ENCODE data around the gene ANKRD13D. TPM values are rescaled to one million over a fixed set of nuclear protein-coding genes. Genes with fewer than 3 reads are reported as not detected.

The ANKRD13D gene
- total and polyA plus RNA-seq, 11 donors: 7.6 to 43.6 (median 12.8) TPM

DNA sequence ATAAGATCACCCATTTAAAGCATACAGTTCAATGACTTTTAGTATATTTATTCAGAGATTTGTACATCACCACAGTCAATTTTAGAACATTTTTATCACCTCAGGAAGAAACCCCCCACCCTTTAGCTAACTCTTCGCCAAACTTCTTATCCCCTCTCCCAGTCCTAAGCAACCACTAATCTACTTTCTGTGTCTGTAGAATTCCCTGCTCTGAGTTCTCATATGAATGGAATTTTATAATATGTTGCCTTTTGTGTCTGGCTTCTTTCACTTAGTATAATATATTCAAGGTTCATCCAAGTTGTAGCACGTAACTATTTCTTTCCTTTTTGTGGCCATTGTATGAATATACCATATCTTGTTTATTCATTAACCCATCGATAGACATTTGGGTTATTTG, 3.6 kb downstream of the ANKRD13D start:
- TF ChIP-seq POLR2A (IDR thresholded peaks at IDR 0.05): no peak
- TF ChIP-seq CTCF (IDR thresholded peaks at IDR 0.05): no peak
- H3K4me3 ChIP-seq: no peak overlapping the region
- peaks cover 5 to 53% (median 22%) of the 10 kb centered on the region in 12 donors for H3K4me1 ChIP-seq
- peaks cover 0 to 76% (median 37%) of the 10 kb centered on the region in 9 donors for H3K36me3 ChIP-seq
- peak overlapping the region in 1 of 12 donors; percentile 4 for H3K27ac ChIP-seq
- H3K9me3 ChIP-seq: peaks cover 0 to 11% (median 7%) of the 10 kb centered on the region in 12 donors
- DNase-seq: no peak
- 51 to 70% (median 56%) methylated on average over 3 of the region's 3 CpGs for WGBS, 4 donors
- intact Hi-C loops (cut with DNase I): no loop called here
- no peaks in the 10 kb centered on the region for H3K27me3 ChIP-seq
- ATAC-seq: no peak

DNA sequence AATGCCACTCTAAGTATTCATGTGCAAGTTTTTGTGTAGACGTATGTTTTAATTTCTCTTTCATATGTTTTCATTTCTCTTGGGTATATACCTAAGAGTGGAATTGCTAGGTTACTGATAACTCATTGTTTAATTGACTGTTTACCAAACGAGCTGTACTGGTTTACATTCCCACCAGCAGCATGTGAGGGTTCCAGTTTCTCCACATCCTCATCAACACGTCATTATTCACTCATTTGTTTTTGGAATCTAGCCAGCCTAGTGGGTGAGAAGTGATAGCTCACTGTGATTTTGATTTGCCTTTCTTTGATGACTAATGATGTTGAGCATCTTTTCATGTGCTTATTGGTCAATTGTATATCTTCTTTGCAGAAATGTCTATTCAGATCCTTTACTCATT, 4.0 kb downstream of the ANKRD13D start:
- intact Hi-C loops (cut with DNase I): no loop called here
- Histone ChIP-seq H3K4me1 (peaks cover under 1 to 49% (median 17%) of the 10 kb centered on the region in 12 donors), H3K4me3 (no peak overlapping the region), H3K27me3 (no peaks in the 10 kb centered on the region), H3K9me3 (peaks cover 0 to 11% (median 7%) of the 10 kb centered on the region in 12 donors), H3K27ac (peak overlapping the region in 1 of 12 donors; percentile 4), H3K36me3 (peaks cover 0 to 79% (median 38%) of the 10 kb centered on the region in 9 donors)
- DNase-seq (no peak), ATAC-seq (no peak)
- TF ChIP-seq POLR2A (IDR thresholded peaks at IDR 0.05) (no peak), CTCF (IDR thresholded peaks at IDR 0.05) (no peak)
- WGBS, 4 donors: 45 to 51% (median 49%) methylated on average over 3 of the region's 3 CpGs

DNA sequence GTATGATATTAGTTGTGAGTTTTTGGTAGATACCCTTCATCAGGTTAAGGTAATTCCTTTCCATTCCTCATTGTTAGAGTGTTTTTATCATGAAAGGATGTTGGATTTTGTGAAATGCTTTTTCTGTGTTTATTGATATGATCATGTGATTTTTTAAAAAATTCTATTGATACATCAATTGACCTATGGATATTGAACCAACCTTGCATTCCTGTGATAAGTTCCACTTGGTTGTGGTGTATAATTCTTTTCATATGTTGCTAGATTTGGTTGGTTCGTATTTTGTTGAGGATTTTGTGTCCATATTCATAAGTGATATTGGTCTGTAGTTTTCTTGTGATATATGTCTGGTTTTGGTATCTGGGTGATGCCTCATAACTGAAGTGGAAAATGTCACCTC, 6.7 kb downstream of the ANKRD13D start:
- peaks cover 0 to 34% (median 1%) of the 10 kb centered on the region in 12 donors for H3K4me1 ChIP-seq
- no peak for ATAC-seq

GRCh38 chr11:67298786-67299185, 9.7 kb downstream of the ANKRD13D start:
- H3K4me3 ChIP-seq: no peak overlapping the region
- H3K27me3 ChIP-seq: no peaks in the 10 kb centered on the region
- ATAC-seq (no peak), DNase-seq (no peak)
- intact Hi-C loops (cut with DNase I): no loop called here
- no peak overlapping the region for H3K27ac ChIP-seq
- peaks cover 0 to 82% (median 52%) of the 10 kb centered on the region in 9 donors for H3K36me3 ChIP-seq
- TF ChIP-seq CTCF (IDR thresholded peaks at IDR 0.05): no peak
- no peak for TF ChIP-seq POLR2A (IDR thresholded peaks at IDR 0.05)
- 94 to 100% (median 96%) methylated on average over 7 of the region's 7 CpGs for WGBS, 4 donors
- peaks cover 0 to 11% (median 7%) of the 10 kb centered on the region in 12 donors for H3K9me3 ChIP-seq
- peaks cover 4 to 27% (median 15%) of the 10 kb centered on the region in 12 donors for H3K4me1 ChIP-seq

More for the DNA sequence above, 6.7 kb downstream of the ANKRD13D start:
- DNase-seq: no peak
- WGBS, 4 donors: 96 to 100% (median 99%) methylated on average over 1 of the region's 1 CpG
- TF ChIP-seq CTCF (IDR thresholded peaks at IDR 0.05) (no peak), POLR2A (IDR thresholded peaks at IDR 0.05) (no peak)
- Histone ChIP-seq H3K36me3 (peaks cover 0 to 97% (median 63%) of the 10 kb centered on the region in 9 donors), H3K9me3 (peaks cover 0 to 11% (median 7%) of the 10 kb centered on the region in 12 donors), H3K27me3 (no peaks in the 10 kb centered on the region), H3K4me3 (no peak overlapping the region), H3K27ac (no peak overlapping the region)
- intact Hi-C loops (cut with DNase I): no loop called here

Measured in heart left ventricle (tissue), 16 donors.